ENCODE data around the gene KCNMA1.
A peak's percentile ranks its signal among the peaks of the same experiment; 100 is the strongest.

Gene KCNMA1

DNA sequence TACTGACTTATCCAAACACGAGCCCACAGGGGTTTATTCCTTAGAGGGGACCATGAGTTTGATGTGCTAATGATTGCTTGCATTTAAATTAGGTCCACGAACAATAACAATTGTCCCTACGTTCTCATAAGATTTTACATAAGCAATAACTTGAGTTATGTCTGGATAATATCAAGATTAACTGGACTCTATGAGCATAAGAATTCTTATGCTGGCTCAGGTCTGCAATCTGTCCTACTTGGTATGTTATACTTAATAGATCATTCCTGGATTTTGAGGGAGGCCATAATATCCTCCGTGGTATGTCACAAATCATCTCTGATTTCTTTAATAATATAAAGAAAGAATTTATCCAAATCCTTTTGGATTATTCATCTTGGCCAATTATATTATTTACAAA lies 552.3 kb downstream of the KCNMA1 start:
- TF ChIP-seq, protein P1, sequence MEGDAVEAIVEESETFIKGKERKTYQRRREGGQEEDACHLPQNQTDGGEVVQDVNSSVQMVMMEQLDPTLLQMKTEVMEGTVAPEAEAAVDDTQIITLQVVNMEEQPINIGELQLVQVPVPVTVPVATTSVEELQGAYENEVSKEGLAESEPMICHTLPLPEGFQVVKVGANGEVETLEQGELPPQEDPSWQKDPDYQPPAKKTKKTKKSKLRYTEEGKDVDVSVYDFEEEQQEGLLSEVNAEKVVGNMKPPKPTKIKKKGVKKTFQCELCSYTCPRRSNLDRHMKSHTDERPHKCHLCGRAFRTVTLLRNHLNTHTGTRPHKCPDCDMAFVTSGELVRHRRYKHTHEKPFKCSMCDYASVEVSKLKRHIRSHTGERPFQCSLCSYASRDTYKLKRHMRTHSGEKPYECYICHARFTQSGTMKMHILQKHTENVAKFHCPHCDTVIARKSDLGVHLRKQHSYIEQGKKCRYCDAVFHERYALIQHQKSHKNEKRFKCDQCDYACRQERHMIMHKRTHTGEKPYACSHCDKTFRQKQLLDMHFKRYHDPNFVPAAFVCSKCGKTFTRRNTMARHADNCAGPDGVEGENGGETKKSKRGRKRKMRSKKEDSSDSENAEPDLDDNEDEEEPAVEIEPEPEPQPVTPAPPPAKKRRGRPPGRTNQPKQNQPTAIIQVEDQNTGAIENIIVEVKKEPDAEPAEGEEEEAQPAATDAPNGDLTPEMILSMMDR (conservative IDR thresholded peaks at IDR 0.05; ENCODE audit: low read depth, low read length), result no peak
- H3K4me3 ChIP-seq (ENCODE audit: low read length), result no peak overlapping the region
- no peak for DNase-seq (ENCODE audit: low read depth)

DNA sequence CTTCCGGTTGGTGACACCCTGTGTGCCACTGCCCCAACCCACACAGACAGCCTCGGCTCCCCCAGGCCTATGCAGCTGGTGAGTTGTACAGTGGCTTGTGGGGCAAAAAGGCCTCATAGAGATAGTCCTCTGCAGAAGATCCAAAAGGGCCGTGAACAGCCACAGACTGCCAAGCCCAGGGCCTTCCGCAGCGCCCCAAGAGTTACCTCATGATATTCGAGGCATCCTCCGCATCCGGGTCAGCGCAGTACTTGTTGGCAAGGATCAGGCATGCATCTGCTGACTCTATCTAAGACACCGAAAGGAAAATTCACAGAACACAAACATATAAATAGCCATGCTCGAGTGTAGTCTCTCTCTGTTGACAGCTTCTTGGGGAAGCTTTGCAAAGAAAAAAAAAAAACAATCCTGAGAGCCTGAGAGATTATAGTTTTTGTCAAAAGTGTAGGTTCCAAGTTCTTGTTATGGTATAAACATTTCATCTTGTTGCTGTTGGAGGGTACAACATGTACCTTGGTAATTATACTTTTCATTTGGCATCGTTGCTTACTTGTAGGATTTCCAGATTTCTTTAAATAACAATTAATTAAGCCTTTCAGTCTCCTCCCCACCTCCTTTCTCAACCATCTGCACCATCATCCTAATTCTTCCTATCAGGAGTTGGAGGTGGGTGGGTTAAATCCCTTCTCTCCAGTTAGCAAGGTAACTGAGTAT lies 553.0 kb downstream of the KCNMA1 start:
- no peak overlapping the region for H3K4me3 ChIP-seq (ENCODE audit: low read length)
- DNase-seq (ENCODE audit: low read depth), result no peak
- TF ChIP-seq, protein P1 (conservative IDR thresholded peaks at IDR 0.05; ENCODE audit: low read depth, low read length), result no peak

DNA sequence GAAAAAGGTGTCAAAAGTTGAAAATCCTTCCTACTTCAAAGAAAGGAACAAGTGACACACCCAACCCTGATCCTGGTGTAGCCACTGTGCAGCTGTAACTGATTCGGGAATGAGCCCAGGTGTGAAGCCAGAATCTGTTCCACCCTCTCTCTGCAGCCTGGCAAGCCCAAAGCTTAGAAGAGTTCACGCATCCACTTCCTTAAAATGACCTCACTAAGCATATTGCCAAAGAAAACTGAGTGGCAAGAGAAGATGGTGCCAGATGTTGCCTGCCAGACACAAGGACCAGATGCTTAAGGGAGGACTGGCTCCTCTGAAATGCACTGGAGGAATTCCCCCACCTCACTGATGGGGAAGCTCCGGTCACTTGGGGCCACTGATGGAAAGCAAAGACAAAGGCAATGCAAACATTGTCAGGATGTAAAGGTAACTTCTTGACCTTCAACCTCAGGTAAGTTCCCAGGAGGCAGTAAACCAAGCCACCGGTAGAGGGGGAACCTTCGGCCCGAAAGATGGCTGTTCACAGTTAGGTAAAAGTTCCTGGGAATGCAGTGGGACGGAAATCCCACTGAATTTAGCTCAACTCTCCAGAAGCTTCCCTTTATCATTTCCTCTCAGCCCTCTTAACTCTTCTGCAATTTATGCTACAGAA lies 554.9 kb downstream of the KCNMA1 start:
- H3K4me3 ChIP-seq (ENCODE audit: low read length), result no peak overlapping the region
- no peak for DNase-seq (ENCODE audit: low read depth)
- TF ChIP-seq, protein P1 (conservative IDR thresholded peaks at IDR 0.05; ENCODE audit: low read depth, low read length), result peak; percentile 35

DNA sequence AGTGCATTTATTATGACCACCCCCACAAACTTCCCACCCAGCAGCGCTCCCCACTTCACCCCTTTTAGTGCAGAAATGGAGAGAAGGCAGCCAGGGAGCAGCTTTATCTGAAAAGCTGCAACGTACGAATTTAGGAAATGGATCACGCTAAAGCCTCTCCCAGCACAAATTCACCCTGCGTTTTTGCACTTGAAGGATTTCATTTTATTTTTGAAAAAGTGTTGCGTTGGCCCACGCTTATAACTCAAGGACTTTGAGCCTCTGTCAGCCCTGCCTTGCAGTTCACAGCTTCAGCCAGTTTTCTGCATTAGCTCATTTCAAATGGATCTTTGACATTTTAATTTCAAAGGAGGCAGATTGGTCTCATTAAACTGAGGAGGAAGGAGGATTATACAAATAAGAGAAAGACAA lies 556.1 kb downstream of the KCNMA1 start:
- TF ChIP-seq, protein P1 (conservative IDR thresholded peaks at IDR 0.05; ENCODE audit: low read depth, low read length), result no peak
- H3K4me3 ChIP-seq (ENCODE audit: low read length), result no peak overlapping the region
- no peak for DNase-seq (ENCODE audit: low read depth)

DNA sequence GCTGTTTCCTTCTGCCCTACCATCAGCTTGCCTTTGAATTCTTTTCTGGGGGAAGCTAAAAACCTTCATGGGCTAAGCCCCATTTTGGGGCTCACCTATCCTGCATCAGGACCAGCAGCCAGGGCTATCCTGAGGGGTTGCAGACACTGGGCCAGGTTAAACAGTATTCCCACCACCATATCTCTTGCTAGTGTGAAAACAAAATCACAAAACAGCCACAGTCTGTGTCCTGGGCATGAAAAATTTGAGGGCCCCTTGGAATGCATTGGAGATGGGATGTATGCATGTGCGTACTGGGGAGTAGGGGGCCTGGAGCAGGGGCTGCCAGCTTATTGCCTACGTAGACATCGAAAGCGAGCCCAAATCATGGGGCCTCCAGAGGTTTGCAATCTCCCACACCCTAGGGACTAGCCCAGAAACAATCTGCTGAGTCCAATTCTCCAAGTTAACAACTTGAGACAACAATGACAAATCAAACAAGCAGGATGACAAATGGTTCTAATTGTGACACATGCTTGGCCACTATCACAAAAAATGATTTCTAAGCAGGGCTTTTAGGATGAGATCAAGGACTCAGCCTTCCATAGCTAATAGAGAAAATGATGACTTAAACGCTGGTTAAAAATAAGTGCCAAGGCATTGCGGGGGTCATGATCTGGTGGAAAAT lies 557.1 kb downstream of the KCNMA1 start:
- TF ChIP-seq, protein P1 (conservative IDR thresholded peaks at IDR 0.05; ENCODE audit: low read depth, low read length), result no peak
- DNase-seq (ENCODE audit: low read depth), result no peak
- H3K4me3 ChIP-seq (ENCODE audit: low read length), result no peak overlapping the region

DNA sequence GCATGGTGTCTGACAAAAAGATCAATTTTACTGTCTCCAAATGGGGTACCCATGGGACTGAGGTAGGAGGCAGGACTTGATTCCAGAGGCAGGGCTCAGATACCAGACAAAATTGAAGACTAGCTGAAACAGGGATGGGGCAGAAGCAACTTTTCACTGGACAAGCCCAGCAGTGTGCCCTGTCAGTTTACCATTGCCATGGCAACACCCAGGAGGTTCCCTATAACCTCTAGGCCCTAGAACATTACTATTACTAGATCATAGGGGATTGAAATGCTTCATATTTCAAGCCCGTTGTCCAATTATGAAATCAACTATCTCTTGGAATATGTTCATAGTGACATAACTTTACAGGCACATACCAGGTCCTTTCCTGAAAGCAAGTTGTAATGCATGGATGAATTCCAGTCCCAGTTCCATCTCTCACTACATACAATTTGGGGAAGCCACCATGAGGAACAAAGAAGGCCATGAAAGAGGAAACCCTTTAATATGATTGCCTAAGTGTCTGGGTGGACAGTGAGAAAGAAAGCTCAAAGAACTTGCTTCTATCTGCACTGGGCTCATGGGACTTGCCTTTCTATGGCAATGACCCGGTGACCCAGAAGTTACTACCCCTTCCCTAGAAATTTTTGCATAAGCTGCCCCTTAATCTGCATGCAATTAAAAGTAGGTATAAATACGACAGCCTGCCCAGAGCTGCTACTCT lies 557.9 kb downstream of the KCNMA1 start:
- H3K4me3 ChIP-seq (ENCODE audit: low read length), result no peak overlapping the region
- TF ChIP-seq, protein P1 (conservative IDR thresholded peaks at IDR 0.05; ENCODE audit: low read depth, low read length), result no peak
- DNase-seq (ENCODE audit: low read depth), result no peak

All from retinal pigment epithelial cell (primary cell).